Activated T-cell treated with anti-CD3 and anti-CD28 coated beads for 4 hours (primary cell): Measurements from ENCODE around the gene OR1D2.
A peak's percentile ranks its signal among the peaks of the same experiment; 100 is the strongest.
"Not testable (repeated sequence)": the region's sequence is repeated elsewhere in the genome, so short reads cannot be mapped to it uniquely, and the experiment has no call there.

Source experiments
- DNase-seq: peaks from one replicate; pipeline ENCODE4 v3.0.0-alpha.2; 2020

OR1D2 gene, protein sequence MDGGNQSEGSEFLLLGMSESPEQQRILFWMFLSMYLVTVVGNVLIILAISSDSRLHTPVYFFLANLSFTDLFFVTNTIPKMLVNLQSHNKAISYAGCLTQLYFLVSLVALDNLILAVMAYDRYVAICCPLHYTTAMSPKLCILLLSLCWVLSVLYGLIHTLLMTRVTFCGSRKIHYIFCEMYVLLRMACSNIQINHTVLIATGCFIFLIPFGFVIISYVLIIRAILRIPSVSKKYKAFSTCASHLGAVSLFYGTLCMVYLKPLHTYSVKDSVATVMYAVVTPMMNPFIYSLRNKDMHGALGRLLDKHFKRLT

DNA sequence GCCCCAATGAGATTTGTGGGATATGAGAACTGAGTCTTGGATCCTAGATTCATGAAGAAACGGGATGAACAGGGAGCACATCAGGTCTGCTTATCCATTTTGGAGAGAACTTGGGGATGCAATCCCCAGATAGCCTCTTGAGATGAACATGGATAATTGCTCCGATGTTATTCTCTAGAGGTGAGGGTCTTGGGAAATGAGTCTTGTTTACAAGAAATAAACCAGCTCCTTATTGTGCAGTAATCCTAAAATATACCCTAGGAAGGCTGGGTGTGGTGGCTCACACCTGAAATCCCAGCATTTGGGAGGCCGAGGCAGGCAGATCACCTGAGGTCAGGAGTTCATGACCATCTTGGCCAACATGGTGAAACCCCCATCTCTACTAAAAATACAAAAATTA lies at the start of gene OR1D2:
TSS of gene OR1D2 (minus strand) at position 101 of the 400 bp plus-strand sequence. CDS start 11,426 bp downstream, outside the sequence.
- no peak for DNase-seq

DNA sequence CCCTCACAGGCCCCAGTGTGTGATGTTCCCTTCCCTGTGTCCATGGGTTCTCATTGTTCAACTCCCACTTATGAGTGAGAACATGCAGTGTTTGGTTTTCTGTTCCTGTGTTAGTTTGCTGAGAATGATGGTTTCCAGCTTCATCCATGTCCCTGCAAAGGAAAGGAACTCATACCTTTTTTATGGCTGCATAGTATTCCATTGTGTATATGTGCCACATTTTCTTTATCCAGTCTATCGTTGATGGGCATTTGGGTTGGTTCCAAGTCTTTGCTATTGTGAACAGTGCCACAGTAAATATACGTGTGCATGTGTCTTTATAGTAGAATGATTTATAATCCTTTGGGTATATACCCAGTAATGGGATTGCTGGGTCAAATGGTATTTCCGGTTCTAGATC lies 33.3 kb upstream of the OR1D2 start:
- not testable (repeated sequence) for DNase-seq

DNA sequence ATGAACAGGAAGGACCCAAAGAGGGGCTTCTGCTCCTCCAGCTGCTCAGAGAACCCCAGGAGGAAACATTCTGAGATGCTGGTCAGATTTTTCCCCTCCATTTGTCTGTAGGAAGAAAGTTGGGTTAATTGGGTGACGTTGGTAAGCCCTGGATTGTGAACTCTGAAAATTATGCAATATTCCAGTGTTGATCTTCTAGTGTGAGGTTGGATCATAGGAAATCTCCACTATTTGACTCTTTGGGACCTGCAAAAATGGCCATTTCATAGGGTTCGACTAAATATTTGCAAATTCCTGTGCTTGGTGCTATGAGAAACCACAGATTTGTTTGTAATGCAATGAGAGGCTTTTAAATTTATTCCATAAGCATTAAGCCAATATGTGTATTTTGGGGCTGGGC lies 23.2 kb upstream of the OR1D2 start, which contains the start of gene OR1G1:
TSS of gene OR1G1 (minus strand) at position 101 of the 400 bp plus-strand sequence. CDS start at position 101, 0 bp downstream.
- DNase-seq = no peak

DNA sequence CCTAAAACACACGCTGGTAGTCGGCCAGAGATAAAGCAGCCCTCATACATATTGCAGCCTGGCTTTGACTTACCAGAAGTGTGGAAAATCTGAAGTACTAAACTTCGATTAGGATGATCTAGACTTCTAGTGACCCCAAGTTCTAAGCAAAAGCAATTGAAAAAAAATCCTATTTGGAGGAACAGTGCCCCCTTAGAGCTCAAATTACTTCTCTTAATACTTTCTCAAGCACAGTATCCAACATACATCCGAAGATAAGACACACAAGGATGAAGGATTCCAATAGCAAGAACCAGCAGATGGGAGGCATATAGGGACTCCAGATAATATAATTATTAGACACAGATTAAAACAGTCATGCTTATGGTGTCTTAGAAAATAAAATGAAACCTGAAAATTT lies 30.4 kb downstream of the OR1D2 start:
- DNase-seq = not testable (repeated sequence)

DNA sequence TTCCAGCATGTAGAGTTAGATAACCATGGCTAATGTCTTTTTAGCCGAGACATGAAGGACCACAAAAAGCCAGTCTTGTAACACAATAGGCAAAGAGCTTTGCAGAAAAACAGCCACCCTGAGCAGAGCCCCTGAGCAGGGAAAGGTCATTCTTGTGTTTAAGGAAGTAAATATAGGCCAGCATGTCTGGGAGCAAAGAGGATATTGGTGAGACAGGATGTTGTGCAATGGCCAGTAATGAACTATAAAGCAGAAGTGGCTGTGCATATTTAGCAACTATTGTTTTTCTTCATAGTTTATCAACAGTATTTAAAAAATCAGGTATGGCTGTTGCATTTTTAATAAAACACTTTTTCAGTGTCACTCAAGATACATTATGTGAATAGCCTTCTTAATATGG lies 39.0 kb downstream of the OR1D2 start:
- not testable (repeated sequence) for DNase-seq

DNA sequence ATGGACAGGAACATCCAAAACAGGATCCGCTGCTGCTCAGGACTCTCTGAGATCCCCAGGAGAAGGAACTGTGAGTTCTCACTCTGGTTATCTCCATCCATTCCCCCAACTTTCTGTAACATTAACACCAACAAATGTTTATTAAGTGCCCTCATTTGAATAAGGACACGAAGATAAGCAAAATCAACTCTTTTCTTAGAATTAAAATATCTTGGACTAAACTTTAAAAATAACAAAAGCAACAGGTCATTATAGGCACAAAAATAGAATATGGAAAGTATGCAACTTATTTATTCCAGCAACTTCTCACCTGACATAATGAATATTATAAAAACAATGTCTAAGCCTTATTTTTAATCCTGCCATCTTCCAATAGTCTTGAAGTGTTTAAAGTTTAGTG lies 40.7 kb downstream of the OR1D2 start, which contains the start of gene OR1D5:
TSS of gene OR1D5 (minus strand) at position 101 of the 400 bp plus-strand sequence. CDS start at position 101, 0 bp downstream.
- not testable (repeated sequence) for DNase-seq

DNA sequence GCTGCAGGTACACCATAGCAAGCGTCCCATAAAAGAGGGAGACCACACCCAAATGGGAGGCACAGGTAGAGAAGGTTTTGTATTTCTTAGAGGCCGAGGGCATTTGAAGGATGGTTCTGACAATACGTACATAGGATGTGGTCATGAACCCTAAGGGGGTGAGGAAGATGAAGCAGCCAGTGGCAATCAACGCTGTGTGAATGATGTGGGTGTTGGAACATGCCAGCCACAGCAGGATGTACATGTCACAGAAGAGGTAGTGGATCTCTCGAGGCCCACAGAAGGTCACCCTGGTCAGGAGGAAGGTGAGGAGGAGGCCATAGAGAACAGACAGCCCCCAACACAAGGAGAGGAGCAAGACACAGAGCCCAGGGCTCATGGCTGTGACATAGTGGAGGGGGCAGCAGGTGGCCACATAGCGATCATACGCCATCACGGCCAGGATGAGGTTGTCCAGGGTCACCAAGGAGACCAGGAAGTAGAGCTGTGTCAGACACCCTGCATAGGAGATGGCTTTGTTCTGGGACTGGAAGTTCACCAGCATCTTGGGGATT lies 41.3 kb downstream of the OR1D2 start:
- DNase-seq = not testable (repeated sequence)

DNA sequence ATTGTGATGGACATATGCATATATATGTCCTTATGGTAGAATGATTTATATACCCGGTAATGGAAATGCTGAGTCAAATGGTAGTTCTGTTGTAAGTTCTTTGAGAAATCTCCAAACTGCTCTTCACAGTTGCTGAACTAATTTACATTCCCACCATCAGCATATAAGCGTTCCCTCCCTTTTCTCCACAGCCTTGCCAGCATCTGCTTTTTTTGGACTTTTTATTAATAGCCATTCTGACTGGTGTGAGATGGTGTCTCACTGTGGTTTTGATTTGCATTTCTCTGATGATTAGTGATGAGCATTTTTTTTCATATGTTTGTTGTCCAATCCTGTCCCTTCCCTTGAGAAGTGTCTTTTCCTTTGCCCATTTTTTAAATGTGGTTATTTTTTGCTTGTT lies 49.4 kb downstream of the OR1D2 start:
- DNase-seq = not testable (repeated sequence)

DNA sequence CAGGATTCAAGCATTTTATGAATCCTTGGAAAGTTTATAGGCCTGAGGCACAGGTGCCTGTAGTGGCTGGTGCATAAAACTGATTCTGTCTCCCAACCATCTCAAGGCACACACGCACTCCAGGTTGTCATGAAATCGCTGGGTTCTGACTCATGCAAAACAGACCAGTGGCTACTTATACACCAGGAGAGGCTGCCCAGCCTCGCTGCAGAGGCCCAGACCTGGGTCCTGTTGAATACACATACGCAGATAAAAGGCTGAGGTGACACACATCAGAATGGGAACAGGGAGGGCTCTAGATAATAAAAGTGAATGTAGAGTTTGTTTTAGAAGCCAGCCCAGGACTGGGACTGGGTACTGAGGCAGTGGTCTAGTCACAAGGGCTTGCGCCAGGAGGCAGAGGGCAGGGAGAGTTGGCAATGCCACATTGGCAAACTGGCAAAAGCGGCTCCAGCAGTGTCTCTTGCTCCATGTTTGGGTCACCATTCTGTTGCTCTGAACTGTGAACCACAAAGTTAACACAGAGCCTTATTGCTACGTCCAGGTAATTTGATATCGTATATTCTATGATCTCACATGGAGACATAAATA lies 54.4 kb downstream of the OR1D2 start:
- no peak for DNase-seq

DNA sequence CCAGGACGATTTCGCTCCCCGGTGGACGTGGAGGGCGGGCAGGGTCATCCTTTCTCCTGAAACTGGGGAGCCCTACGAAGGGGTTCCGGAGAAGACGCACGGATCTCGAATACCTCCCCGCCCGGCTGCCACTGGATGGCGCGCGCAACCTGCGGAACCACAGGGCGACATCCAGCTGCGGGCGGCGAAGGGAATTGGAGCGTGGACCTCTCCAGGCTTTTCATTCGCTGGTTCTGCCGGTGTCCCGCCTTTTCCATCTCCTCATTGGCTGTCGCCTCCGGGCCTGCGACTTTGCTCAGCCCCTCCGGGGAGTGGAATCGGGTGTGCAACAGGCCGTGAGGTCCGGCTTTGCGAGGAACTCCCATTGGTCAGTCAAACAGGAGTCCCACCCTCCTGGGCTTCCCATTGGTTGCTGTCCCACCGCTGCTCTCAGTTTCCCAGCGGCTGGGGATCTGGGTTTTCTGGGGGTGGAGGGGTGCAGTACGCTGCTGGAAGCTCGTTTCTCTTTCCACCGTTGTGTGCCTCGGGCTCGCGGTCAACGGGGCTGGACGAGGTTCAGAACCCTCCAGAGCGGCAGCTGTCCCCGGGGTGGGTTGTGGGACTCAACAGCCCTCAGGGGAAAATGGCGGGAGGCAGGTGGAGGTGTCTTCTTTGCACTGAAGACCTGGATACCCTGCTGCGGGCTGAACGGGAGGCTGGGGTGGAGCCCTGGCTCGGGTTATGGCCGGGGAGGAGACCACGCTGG lies 55.3 kb downstream of the OR1D2 start:
- peak; percentile 83 for DNase-seq

DNA sequence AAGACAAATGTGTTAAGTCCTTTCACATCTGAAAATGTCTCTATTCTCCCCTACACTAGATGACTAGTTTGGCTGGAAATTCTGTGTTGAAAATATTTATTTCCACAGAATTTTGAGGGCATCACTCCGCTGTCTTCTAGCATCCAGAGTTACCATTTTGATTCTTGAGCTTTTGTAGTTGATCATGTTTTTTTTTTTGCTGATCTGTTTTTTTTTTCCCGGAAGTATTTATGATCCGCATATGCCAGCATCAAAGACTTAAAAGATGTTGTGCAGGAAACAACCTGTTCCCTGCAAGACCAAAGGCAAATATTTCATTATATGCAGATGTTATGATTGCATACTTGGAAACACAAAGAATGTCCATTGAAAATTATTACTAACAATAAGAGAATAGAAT lies 57.5 kb downstream of the OR1D2 start:
- DNase-seq = no peak

DNA sequence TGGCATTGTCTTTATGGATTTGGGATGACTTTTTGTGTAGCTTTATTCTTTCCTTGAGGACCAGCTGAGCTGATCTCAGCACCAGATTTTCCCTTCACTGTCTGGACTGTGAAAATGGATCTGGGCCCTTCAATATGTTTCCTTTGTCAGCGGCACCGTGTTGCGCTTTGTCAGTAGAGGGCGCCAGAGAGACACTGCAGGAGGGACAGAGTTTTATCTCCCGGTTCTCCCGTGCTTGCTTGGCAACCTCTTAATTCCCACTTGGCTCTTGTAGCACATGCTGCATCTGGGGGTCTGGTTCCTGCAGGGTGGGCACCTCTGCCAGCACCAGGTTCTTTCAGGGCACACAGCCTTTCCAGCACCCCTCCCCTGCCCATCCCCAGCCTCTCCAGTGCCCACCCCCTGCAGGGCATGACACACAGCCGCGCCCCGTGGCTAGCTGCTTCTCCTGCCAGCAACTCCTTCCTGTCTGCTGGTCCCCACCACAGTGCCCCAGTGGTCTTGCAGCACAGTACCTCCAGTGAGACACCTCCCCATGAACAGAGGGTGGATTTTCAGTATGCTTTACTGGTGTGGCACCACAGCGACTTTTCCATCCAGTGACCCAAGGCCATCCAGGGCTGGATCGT lies 60.4 kb downstream of the OR1D2 start:
- no peak for DNase-seq

DNA sequence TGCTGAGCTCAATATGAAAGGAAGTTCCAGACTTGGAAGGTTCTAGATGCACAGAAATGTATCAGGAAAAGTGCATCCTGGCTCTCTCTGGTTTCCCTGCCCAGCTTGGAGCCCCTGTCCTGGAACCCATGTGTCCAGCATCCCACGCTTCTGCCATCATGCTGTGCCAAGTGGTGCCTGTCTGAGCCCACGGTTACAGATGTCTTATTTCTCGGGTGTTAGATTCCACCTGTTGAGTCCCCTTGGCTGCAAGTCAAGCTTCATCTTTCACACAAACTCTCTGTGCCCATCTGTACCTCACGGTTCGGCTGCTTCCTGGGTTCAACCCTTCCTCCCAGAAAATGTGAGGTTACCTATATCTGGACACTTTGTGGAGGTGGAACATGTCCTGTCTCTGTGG lies 63.3 kb downstream of the OR1D2 start:
- DNase-seq = no peak

DNA sequence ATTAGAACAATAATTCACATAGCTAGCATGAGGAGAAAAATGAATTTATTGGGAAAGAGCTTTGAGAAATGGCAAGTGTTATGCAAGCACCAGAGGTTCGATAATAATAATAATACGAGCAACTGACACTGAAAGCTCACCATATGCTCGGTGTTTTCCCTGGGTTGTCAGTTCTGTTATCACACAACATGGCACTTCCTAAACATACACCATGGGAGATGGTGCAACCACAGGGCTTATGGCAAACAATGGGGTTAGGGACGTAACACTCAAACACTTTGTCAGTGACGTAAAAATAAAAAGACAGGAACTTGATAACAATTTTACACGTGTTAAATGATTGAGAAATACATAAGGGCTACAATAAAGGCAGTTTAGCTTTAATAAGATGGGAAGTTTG lies 64.5 kb downstream of the OR1D2 start:
- no peak for DNase-seq

DNA sequence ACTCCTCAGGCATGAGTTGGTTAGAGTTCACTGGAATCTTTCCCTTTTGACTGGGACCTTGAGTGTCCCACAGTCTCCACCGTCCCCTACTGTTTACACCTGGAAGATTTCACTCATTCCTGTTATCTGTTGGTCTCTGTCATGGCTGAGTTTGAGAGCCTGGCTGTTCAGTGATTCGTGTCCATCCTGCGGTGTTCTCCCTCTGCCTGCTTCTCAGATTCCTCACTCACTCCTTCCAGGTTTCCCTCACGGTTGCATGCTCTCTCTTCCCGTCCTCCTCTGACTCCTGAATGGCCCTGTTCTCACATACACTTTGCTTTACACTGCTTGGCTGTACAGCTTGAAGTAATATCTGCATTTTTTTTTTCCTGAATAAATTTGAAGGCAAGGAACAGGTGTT lies 65.3 kb downstream of the OR1D2 start:
- no peak for DNase-seq
